Mucosa of descending colon (tissue), 3 donors: ENCODE results near the gene TMEM231. TPM values are rescaled to one million over a fixed set of nuclear protein-coding genes. Genes with fewer than 3 reads are reported as not detected.
"Not testable (repeated sequence)": the region's sequence is repeated elsewhere in the genome, so short reads cannot be mapped to it uniquely, and the experiment has no call there.

ENCODE experiments used
- ATAC-seq: fragments of 200-7000 bp; cut with Tn5 transposase; one replicate; pipeline ENCODE4 v1.9.1; 2020; ENCODE audit warnings: mild to moderate bottlenecking, moderate library complexity
- DNase-seq, 3 donors: peaks; one replicate each; pipeline ENCODE4 v3.0.0-alpha.2; 2020
- H3K36me3 ChIP-seq: fragments of 200-600 bp; one replicate; pipeline ENCODE4 v1.8.0; 2021; ENCODE audit warnings: low read depth, mild to moderate bottlenecking
- H3K4me1 ChIP-seq: fragments of 200-600 bp; one replicate; pipeline ENCODE4 v1.8.0; 2021; ENCODE audit warnings: low read depth, mild to moderate bottlenecking
- H3K4me3 ChIP-seq: fragments of 200-600 bp; one replicate; pipeline ENCODE4 v1.8.0; 2021; ENCODE audit warnings: mild to moderate bottlenecking
- H3K9me3 ChIP-seq: fragments of 200-600 bp; one replicate; pipeline ENCODE4 v1.8.0; 2021; ENCODE audit warnings: mild to moderate bottlenecking
- CTCF ChIP-seq: fragments of 200-600 bp; IDR thresholded peaks from one replicate; pipeline ENCODE4 v1.8.0; 2022; ENCODE audit warnings: antibody characterized with exemption, mild to moderate bottlenecking
- intact Hi-C, 2 donors: fragments of 100-400 bp; cut with DNase I in 1 of 2; cut with micrococcal nuclease in 1 of 2; formaldehyde crosslinking; loops; one replicate each; pipeline versions ENCODE4 v1.11.0 to v1.11.1; 2022; cut with DNase I, micrococcal nuclease
- total RNA-seq, 3 donors: library from RNA; stranded (reverse); fragmentation: NEBNext Ultra II Directional in 2 of 3; extraction: Animal tissue kit (Norgen Biotek cat#: 25700) in 2 of 3; gene quantifications; one replicate each; pipeline versions ENCODE4 v1.2.1 to v1.2.4, GENCODE V29; 2021 to 2023
- donor health status: DM: no; HTN: no; CAD: no; lungs with moderate emphysema.
- donor health status: DM: no; HTN: no; CAD: no.
- donor health status: DM: no; HTN: yes; CAD: no.

Gene TMEM231
- total RNA-seq, 3 donors from 2014 or later: 4.7 to 7.3 (median 5.5) TPM

- intact Hi-C loops: loop anchor here in 1 of 2 donors (10.0 kb wide), 1 partner anchor 54 kb away; the partner anchor contains the start of gene TMEM170A
- DNase-seq: no peak
- Histone ChIP-seq H3K36me3 (no peaks in the 10 kb centered on the region), H3K9me3 (no peaks in the 10 kb centered on the region), H3K4me1 (no peaks in the 10 kb centered on the region), H3K4me3 (no peak overlapping the region)
- no peak for TF ChIP-seq CTCF
- no peak for ATAC-seq
Measured at GRCh38 chr16:75519175-75519574, 36.9 kb downstream of the TMEM231 start.

DNA sequence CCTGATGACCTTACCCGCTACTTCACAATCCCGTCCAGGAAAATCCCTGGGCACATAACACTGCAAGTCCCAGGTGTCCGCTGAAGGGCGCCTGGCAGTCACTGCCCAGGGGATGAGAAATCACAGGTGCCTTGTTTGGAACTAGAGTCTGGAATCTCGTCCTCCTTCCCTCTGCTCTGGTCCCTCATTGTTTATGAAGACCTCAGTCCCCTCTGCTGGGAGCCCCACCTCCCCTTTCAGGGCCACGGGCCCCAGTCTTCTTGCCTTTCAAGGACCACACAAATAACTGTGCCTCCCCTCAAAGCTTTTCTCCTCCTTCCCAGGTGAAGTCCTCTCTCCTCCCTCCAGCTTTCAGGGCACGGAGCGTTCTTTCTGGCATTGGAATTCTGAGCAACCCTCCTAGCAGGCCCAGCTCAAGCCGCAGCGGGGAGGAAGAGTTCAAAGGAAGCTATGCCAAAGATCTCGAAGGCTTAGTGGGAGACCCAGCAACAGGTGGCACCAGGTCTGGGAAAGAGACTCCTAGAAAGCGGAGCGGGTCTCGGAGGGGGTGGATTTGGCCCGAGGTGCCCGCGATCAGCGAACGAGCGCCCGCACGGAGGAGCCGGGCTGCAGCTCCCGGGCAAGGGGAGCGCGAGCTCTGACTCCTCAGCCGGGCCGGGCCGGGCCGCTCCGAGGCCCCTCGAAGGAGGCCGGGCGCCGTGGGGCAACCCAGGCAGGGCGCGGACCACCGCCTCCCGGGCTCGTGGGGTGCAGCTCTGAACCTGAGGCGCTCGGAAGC, 39.7 kb downstream of the TMEM231 start:
- H3K9me3 ChIP-seq, H3K4me1 ChIP-seq, H3K36me3 ChIP-seq: not testable (repeated sequence)
- DNase-seq (peak in 1 of 3 donors; percentile 53), ATAC-seq (peak; percentile 55)
- intact Hi-C loops: loop anchor here in 1 of 2 donors (10.0 kb wide), 1 partner anchor 52 kb away; the partner anchor contains the start of gene TMEM170A
- H3K4me3 ChIP-seq: peak overlapping the region; percentile 69

- intact Hi-C loops: loop anchor here in 1 of 2 donors (10.0 kb wide), 1 partner anchor 49 kb away; the partner anchor contains the start of gene TMEM170A
- Histone ChIP-seq H3K9me3 (no peaks in the 10 kb centered on the region), H3K36me3 (no peaks in the 10 kb centered on the region), H3K4me3 (no peak overlapping the region), H3K4me1 (no peaks in the 10 kb centered on the region)
- no peak for DNase-seq
- no peak for TF ChIP-seq CTCF
- ATAC-seq: no peak
Measured at GRCh38 chr16:75514296-75514695, 41.8 kb downstream of the TMEM231 start.

GRCh38 chr16:75506574-75506973, 49.5 kb downstream of the TMEM231 start:
- Histone ChIP-seq H3K4me3 (no peak overlapping the region), H3K36me3 (no peaks in the 10 kb centered on the region), H3K4me1 (no peaks in the 10 kb centered on the region), H3K9me3 (no peaks in the 10 kb centered on the region)
- TF ChIP-seq CTCF: no peak
- peak; percentile 90 for ATAC-seq
- peak in 1 of 3 donors; percentile 49 for DNase-seq
- intact Hi-C loops: no loop called here

- intact Hi-C loops: no loop called here
- Histone ChIP-seq H3K4me3 (no peak overlapping the region), H3K4me1 (no peaks in the 10 kb centered on the region), H3K36me3 (no peaks in the 10 kb centered on the region), H3K9me3 (no peaks in the 10 kb centered on the region)
- DNase-seq (no peak), ATAC-seq (no peak)
- TF ChIP-seq CTCF: no peak
Measured at GRCh38 chr16:75506107-75506506, 49.9 kb downstream of the TMEM231 start.

DNA sequence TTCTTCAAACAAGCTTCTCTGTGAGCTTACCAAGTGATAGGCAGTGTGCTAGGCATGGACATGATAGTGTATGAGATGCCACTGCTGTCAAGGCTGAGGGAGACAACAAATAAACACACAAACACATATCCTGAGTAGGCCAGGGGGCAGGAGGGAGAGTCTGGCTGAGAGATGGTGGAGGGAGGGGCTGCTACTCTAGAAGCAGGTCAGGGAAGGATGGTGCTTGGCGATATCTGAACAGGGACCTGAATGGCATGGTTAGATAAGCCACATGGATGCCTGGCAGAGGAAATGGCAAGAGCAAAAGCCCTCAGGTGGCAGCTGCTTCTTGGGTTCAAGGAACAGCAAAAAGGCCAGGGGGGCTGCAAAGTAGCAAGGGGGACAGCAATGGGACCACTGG, 52.3 kb downstream of the TMEM231 start:
- intact Hi-C loops: no loop called here
- no peak for ATAC-seq
- no peak for DNase-seq
- no peaks in the 10 kb centered on the region for H3K9me3 ChIP-seq
- H3K4me1 ChIP-seq: no peaks in the 10 kb centered on the region
- no peaks in the 10 kb centered on the region for H3K36me3 ChIP-seq
- no peak overlapping the region for H3K4me3 ChIP-seq
- TF ChIP-seq CTCF: no peak
